ENCODE data around the gene LOX.
"Not testable (repeated sequence)": the region's sequence is repeated elsewhere in the genome, so short reads cannot be mapped to it uniquely, and the experiment has no call there.

The LOX gene

GRCh38 chr5:122095158-122095557, 17.1 kb upstream of the LOX start:
- DNase-seq, result no peak

GRCh38 chr5:122094251-122094650, 16.2 kb upstream of the LOX start:
- not testable (repeated sequence) for DNase-seq

- DNase-seq, result no peak
Observed at GRCh38 chr5:122093415-122094180, 15.5 kb upstream of the LOX start.

GRCh38 chr5:122091936-122092600, 14.0 kb upstream of the LOX start:
- peak; percentile 1 for DNase-seq

- DNase-seq, result no peak
Observed at GRCh38 chr5:122089096-122090013, 11.3 kb upstream of the LOX start.

- DNase-seq, result no peak
Observed at GRCh38 chr5:122085041-122085440, 7.0 kb upstream of the LOX start.

GRCh38 chr5:122083535-122083934, 5.5 kb upstream of the LOX start:
- no peak for DNase-seq

- no peak for DNase-seq
Observed at GRCh38 chr5:122081541-122081940, 3.5 kb upstream of the LOX start.

- DNase-seq, result peak; percentile 31
Observed at GRCh38 chr5:122077366-122078115, 518 bp downstream of the LOX start.

- peak; percentile 54 for DNase-seq
Observed at GRCh38 chr5:122076669-122077365, 1.2 kb downstream of the LOX start.

GRCh38 chr5:122076050-122076461, 2.0 kb downstream of the LOX start:
- no peak for DNase-seq

- DNase-seq, result no peak
Observed at GRCh38 chr5:122073864-122074263, 4.2 kb downstream of the LOX start.

- no peak for DNase-seq
Observed at GRCh38 chr5:122073018-122073417, 5.0 kb downstream of the LOX start.

GRCh38 chr5:122067390-122067789, 10.7 kb downstream of the LOX start:
- no peak for DNase-seq

GRCh38 chr5:122064992-122065391, 13.1 kb downstream of the LOX start:
- DNase-seq, result no peak

- DNase-seq, result no peak
Observed at GRCh38 chr5:122063836-122064235, 14.2 kb downstream of the LOX start.

GRCh38 chr5:122062205-122062604, 15.9 kb downstream of the LOX start:
- DNase-seq, result no peak

- no peak for DNase-seq
Observed at GRCh38 chr5:122056913-122057312, 21.1 kb downstream of the LOX start.

- DNase-seq, result no peak
Observed at GRCh38 chr5:122054266-122054665, 23.8 kb downstream of the LOX start.

- no peak for DNase-seq
Observed at GRCh38 chr5:122053181-122054109, 24.6 kb downstream of the LOX start.

- DNase-seq, result no peak
Observed at GRCh38 chr5:122051569-122051968, 26.5 kb downstream of the LOX start.
